ENCODE data around the gene TIMM44. TPM values are rescaled to one million over a fixed set of nuclear protein-coding genes. Genes with fewer than 3 reads are reported as not detected.
A peak's percentile ranks its signal among the peaks of the same experiment; 100 is the strongest.

TIMM44 gene
- total RNA-seq, 1 experiment from 2014 or later = 57.8 TPM

DNA sequence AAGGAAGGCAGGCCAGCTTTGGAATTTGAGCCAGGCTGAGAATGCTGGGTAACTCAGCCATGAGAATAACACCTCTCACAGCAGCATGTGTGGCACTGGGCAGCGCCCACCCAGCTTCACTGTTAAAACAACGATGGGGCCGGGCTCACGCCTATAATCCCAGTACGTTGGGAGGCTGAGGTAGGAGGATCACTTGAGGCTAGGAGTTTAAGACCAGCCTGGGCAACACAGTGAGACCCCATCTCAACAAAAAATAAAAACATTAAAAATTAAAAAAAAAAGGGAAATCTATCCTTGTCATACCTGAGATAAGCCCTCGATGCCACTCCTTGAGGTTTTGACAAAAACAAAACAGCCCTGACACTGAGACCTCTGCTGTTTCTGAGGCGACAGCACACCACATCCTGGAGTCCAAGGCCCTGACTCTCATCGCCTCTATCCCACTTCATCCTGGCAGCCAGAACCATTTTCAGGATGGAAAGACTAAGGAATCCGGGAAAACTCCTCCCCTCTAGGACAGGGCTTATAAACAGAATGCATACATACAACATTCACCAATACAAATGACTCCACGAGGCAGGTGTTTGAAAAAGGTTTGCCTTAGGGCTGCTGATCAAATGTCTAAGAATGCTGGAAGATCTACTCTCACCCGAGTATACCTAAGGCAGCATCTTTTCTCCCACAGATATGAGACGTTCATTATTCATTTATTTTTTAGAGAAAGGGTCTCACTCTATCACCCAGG lies 22.6 kb upstream of the TIMM44 start:
- Mint-ChIP-seq H3K27me3 (ENCODE audit: unreplicated experiment) (no peaks in the 10 kb centered on the region), H3K4me3 (ENCODE audit: low read depth, unreplicated experiment) (no peak overlapping the region), H3K4me1 (ENCODE audit: low read depth, unreplicated experiment) (no peaks in the 10 kb centered on the region), H3K9me3 (ENCODE audit: low read depth, unreplicated experiment) (no peaks in the 10 kb centered on the region), H3K27ac (ENCODE audit: unreplicated experiment) (no peak overlapping the region), H3K36me3 (ENCODE audit: insufficient read depth, unreplicated experiment) (peaks cover 28% of the 10 kb centered on the region)
- CTCF ChIA-PET = no interaction called here
- DNase-seq = no peak
- BruUV-seq (replicated peaks) = no TSS peak
- intact Hi-C loops (cut with micrococcal nuclease; ENCODE audit: unreplicated experiment) = no loop called here
- TF ChIP-seq, protein P1, sequence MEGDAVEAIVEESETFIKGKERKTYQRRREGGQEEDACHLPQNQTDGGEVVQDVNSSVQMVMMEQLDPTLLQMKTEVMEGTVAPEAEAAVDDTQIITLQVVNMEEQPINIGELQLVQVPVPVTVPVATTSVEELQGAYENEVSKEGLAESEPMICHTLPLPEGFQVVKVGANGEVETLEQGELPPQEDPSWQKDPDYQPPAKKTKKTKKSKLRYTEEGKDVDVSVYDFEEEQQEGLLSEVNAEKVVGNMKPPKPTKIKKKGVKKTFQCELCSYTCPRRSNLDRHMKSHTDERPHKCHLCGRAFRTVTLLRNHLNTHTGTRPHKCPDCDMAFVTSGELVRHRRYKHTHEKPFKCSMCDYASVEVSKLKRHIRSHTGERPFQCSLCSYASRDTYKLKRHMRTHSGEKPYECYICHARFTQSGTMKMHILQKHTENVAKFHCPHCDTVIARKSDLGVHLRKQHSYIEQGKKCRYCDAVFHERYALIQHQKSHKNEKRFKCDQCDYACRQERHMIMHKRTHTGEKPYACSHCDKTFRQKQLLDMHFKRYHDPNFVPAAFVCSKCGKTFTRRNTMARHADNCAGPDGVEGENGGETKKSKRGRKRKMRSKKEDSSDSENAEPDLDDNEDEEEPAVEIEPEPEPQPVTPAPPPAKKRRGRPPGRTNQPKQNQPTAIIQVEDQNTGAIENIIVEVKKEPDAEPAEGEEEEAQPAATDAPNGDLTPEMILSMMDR (IDR thresholded peaks at IDR 0.05; ENCODE audit: unreplicated experiment) = no peak

DNA sequence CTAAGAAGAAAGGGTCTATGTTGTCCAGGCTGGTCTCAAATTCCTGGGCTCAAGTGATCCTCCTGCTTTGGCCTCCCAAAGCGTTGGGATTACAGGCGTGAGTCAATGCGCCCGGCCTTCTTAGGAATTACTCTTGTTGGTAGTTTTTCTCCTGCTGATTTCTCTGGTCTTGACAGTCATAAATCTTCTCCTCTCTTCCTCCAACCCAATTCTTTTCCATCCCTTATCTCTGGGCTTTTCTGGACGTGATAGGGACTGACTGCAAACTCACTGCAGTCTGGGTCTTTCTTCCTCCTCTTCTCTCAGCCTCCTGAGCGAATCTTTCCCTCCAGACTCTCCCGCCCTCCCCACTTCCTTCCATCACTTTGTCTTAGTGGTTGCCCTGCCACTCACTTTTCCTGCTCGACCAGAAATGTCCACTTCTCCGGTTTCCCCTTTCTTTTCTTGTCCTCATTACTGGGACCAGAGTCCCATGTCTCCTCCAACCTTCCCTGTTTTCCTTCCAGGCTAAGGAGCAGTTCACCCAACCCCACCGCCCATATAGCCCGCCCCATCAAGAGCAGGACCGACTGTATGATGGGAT lies 21.9 kb upstream of the TIMM44 start:
- intact Hi-C loops (cut with micrococcal nuclease; ENCODE audit: unreplicated experiment) = no loop called here
- CTCF ChIA-PET = no interaction called here
- no peaks in the 10 kb centered on the region for H3K27me3 Mint-ChIP-seq (ENCODE audit: unreplicated experiment)
- H3K4me3 Mint-ChIP-seq (ENCODE audit: low read depth, unreplicated experiment) = no peak overlapping the region
- DNase-seq = no peak
- TF ChIP-seq, protein P1 (IDR thresholded peaks at IDR 0.05; ENCODE audit: unreplicated experiment) = no peak
- H3K36me3 Mint-ChIP-seq (ENCODE audit: insufficient read depth, unreplicated experiment) = peaks cover 24% of the 10 kb centered on the region
- no peaks in the 10 kb centered on the region for H3K4me1 Mint-ChIP-seq (ENCODE audit: low read depth, unreplicated experiment)
- BruUV-seq (replicated peaks) = no TSS peak
- H3K27ac Mint-ChIP-seq (ENCODE audit: unreplicated experiment) = no peak overlapping the region
- H3K9me3 Mint-ChIP-seq (ENCODE audit: low read depth, unreplicated experiment) = no peaks in the 10 kb centered on the region

DNA sequence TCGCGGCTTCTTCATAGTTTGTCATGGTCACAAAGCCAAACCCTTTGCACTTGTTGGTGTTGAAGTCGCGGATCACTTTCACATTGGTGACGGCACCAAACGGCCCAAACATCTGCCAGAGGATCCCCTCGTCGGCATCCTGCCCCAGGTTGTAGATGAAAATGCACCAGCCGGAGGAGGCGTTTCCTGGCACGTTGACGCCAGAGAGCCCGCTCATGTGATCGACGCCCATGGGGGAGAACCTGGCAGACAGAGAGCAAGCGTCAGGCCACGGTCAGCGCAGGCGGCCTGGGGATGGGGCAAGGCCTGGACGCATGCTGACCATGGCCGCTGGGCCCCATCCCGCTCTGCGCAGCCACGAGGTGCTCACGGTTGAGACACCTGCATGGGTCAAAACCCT lies 20.1 kb upstream of the TIMM44 start:
- BruUV-seq (replicated peaks) = no TSS peak
- Mint-ChIP-seq H3K27me3 (ENCODE audit: unreplicated experiment) (no peaks in the 10 kb centered on the region), H3K4me3 (ENCODE audit: low read depth, unreplicated experiment) (no peak overlapping the region), H3K4me1 (ENCODE audit: low read depth, unreplicated experiment) (no peaks in the 10 kb centered on the region), H3K36me3 (ENCODE audit: insufficient read depth, unreplicated experiment) (peaks cover 19% of the 10 kb centered on the region), H3K9me3 (ENCODE audit: low read depth, unreplicated experiment) (no peaks in the 10 kb centered on the region), H3K27ac (ENCODE audit: unreplicated experiment) (no peak overlapping the region)
- TF ChIP-seq, protein P1 (IDR thresholded peaks at IDR 0.05; ENCODE audit: unreplicated experiment) = no peak
- CTCF ChIA-PET = no interaction called here
- DNase-seq = no peak
- intact Hi-C loops (cut with micrococcal nuclease; ENCODE audit: unreplicated experiment) = no loop called here

DNA sequence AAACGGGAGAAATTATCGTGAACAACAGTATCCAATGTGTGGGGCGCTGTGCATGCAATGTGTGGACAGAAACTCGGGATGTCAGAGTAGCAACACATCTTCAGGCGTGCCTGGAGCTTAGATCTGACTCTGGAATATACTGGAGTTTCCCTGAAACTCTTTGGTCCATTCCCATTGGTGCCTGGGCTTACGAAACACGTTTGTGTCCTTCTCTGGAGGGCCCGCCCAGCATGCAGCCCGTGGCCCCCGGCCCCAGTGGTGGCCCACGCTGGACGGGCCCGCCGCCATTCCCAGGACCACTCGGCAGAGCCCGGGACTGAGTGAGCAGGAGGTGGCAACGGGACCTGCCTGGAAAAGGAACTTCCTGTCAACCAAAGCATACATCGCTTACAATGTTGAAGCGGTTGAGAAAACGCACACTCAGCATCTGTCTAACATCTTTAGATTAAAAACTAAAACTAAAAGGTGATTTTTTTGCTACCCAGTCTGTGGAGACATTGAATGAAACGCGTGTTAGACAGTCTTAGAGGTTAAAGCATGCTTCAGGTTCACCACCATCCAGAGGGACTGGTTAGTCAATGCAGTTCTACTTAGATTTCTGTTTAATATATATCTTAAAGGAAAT lies 19.3 kb upstream of the TIMM44 start:
- intact Hi-C loops (cut with micrococcal nuclease; ENCODE audit: unreplicated experiment) = no loop called here
- H3K4me3 Mint-ChIP-seq (ENCODE audit: low read depth, unreplicated experiment) = no peak overlapping the region
- no peak for DNase-seq
- H3K4me1 Mint-ChIP-seq (ENCODE audit: low read depth, unreplicated experiment) = no peaks in the 10 kb centered on the region
- BruUV-seq (replicated peaks) = TSS peak; percentile 71
- TF ChIP-seq, protein P1 (IDR thresholded peaks at IDR 0.05; ENCODE audit: unreplicated experiment) = no peak
- no peak overlapping the region for H3K27ac Mint-ChIP-seq (ENCODE audit: unreplicated experiment)
- CTCF ChIA-PET = no interaction called here
- H3K36me3 Mint-ChIP-seq (ENCODE audit: insufficient read depth, unreplicated experiment) = peaks cover 19% of the 10 kb centered on the region
- no peaks in the 10 kb centered on the region for H3K9me3 Mint-ChIP-seq (ENCODE audit: low read depth, unreplicated experiment)
- H3K27me3 Mint-ChIP-seq (ENCODE audit: unreplicated experiment) = no peaks in the 10 kb centered on the region

Measured in Calu3 (cell line).